T-cell (primary cell): ENCODE measurements around the gene ADGRF3. TPM values are rescaled to one million over a fixed set of nuclear protein-coding genes. Genes with fewer than 3 reads are reported as not detected.
"Not testable (repeated sequence)": the region's sequence is repeated elsewhere in the genome, so short reads cannot be mapped to it uniquely, and the experiment has no call there.

Experiments used
- ATAC-seq, 4 experiments: fragments of 200-7000 bp in 3 of 4; fragments of 150-1000 bp in 1 of 4; cut with Tn5 transposase; replicated peaks in 1 of 4; 1 replicate in 3 of 4; 2 replicates in 1 of 4; pipeline ENCODE4 v1.10.0; 2021; ENCODE audit warnings: moderate library complexity in 3 of 4, mild to moderate bottlenecking in 2 of 4, moderate number of reproducible peaks in 1 of 4
- CTCF ChIA-PET, 2 donors: fragments of 300-600 bp; sonication (Branson Sonifier 250); formaldehyde crosslinking; loops; one replicate each; lab custom pipeline; 2022; ENCODE audit warnings: antibody characterized with exemption in 2 of 2; lab: Charles Lee
- POLR2A ChIA-PET, 2 donors: fragments of 300-600 bp; sonication (Branson Sonifier 250); formaldehyde crosslinking; loops; one replicate each; lab custom pipeline; 2022; ENCODE audit warnings: antibody characterized with exemption in 2 of 2; lab: Charles Lee
- DNase-seq, 35 experiments: peaks; one replicate each; pipeline versions ENCODE4 v3.0.0 to v3.0.0-alpha.2; 2013 to 2023
- H3K27ac ChIP-seq: one replicate; pipeline ENCODE4 v1.5.1; 2013; ENCODE audit warnings: low read length
- H3K27me3 ChIP-seq, 2 experiments: replicated peaks in 1 of 2; 1 replicate in 1 of 2; 2 replicates in 1 of 2; pipeline versions ENCODE4 v1.6.1 to v1.7.0; 2013; ENCODE audit warnings: low read length in 1 of 2, mixed read lengths in 1 of 2; ENCODE audit not compliant: control insufficient read depth in 2 of 2, insufficient read depth in 2 of 2; ENCODE audit errors: extremely low read depth in 1 of 2
- H3K36me3 ChIP-seq, 2 donors: 1 replicate in 1 of 2; 2 replicates in 1 of 2; pipeline versions ENCODE4 v1.6.1 to v1.7.0; 2013; ENCODE audit warnings: low read length in 1 of 2; ENCODE audit not compliant: control insufficient read depth in 2 of 2, insufficient read depth in 1 of 2; ENCODE audit errors: extremely low read depth in 1 of 2
- H3K4me1 ChIP-seq, 2 experiments: 1 replicate in 1 of 2; 2 replicates in 1 of 2; pipeline versions ENCODE4 v1.6.1 to v1.7.0; 2013; ENCODE audit warnings: low read length in 2 of 2, mixed read lengths in 1 of 2; ENCODE audit not compliant: insufficient read depth in 2 of 2, control insufficient read depth in 1 of 2; ENCODE audit errors: extremely low read depth in 1 of 2
- H3K4me3 ChIP-seq, 2 donors: 1 replicate in 1 of 2; 2 replicates in 1 of 2; pipeline versions ENCODE4 v1.5.1 to v1.7.0; 2013; ENCODE audit warnings: mild to moderate bottlenecking in 2 of 2, low read length in 1 of 2, moderate library complexity in 1 of 2; ENCODE audit not compliant: control insufficient read depth in 1 of 2; ENCODE audit errors: extremely low read depth in 1 of 2
- H3K9me3 ChIP-seq: 2 replicates; pipeline ENCODE4 v1.7.0; 2013
- H3K27ac Mint-ChIP-seq, 2 donors: one replicate each; pipeline ENCODE4 v1.8.0; 2020 to 2021; ENCODE audit warnings: mild to moderate bottlenecking in 2 of 2, mixed read lengths in 2 of 2
- H3K27me3 Mint-ChIP-seq, 2 donors: one replicate each; pipeline ENCODE4 v1.8.0; 2021 to 2022; ENCODE audit warnings: mixed read lengths in 2 of 2
- H3K36me3 Mint-ChIP-seq: one replicate; pipeline ENCODE4 v1.8.0; 2021; ENCODE audit warnings: mixed read lengths
- H3K4me1 Mint-ChIP-seq, 3 donors: one replicate each; pipeline ENCODE4 v1.8.0; 2020 to 2022; ENCODE audit warnings: mixed read lengths in 3 of 3, mild to moderate bottlenecking in 1 of 3
- H3K4me3 Mint-ChIP-seq, 3 donors: one replicate each; pipeline ENCODE4 v1.8.0; 2020 to 2022; ENCODE audit warnings: mild to moderate bottlenecking in 3 of 3, mixed read lengths in 3 of 3, moderate library complexity in 3 of 3
- H3K9me3 Mint-ChIP-seq, 3 donors: one replicate each; pipeline ENCODE4 v1.8.0; 2020 to 2022; ENCODE audit warnings: mixed read lengths in 3 of 3
- WGBS: methylation state at CpG from one replicate; pipeline ENCODE4 v1.1.5; 2013; ENCODE audit warnings: missing lambda C conversion rate; ENCODE audit not compliant: insufficient coverage; 5-methylcytosine and 5-hydroxymethylcytosine counted together
- total RNA-seq, 35 experiments: library from RNA in 6 of 35; stranded (reverse) in 6 of 35; fragments of 120-200 nt in 1 of 35; gene quantifications; one replicate each; pipeline versions ENCODE4 v1.2.1 to v1.2.4 and lab custom pipeline; 2013 to 2026

ADGRF3 gene
- total RNA-seq, 5 donors from 2014 or later (not counting 1 experiment from before 2014, with no cell fraction given) = 1.3 to 3.4 (median 2.1) TPM

DNA sequence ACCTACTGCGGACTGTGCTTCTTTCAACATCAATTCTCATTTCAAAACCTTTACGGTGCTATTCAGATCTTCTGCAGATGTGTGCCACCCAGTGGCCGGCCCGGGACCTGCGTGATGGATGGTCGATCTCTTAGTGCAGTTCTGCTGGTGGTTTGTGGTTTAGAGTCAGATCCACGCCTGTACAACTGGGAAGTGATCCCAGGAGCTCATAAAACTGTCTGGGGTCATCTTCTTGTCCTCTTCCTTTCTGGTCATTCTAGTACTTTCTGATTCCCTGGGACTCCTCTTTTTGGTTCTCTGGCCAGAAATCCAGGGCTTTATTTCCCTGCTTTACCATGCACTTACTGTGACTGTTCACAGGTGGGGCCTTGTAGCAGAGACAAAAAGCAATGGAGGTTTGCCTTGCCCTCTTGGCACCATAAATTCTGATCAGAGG is 16.5 kb downstream of the ADGRF3 start:
- WGBS = 0% methylated on average over 3 of the region's 7 CpGs
- Mint-ChIP-seq H3K4me3 (no peak overlapping the region), H3K9me3 (no peaks in the 10 kb centered on the region), H3K4me1 (peaks cover 6 to 10% (median 10%) of the 10 kb centered on the region in 3 donors), H3K36me3 (no peaks in the 10 kb centered on the region), H3K27ac (no peak overlapping the region), H3K27me3 (no peaks in the 10 kb centered on the region)
- Histone ChIP-seq H3K36me3 (no peaks in the 10 kb centered on the region), H3K27ac (no peak overlapping the region), H3K27me3 (no peaks in the 10 kb centered on the region), H3K4me3 (no peak overlapping the region), H3K9me3 (no peaks in the 10 kb centered on the region), H3K4me1 (peaks cover 0 to 6% of the 10 kb centered on the region in 2 experiments)
- ChIA-PET CTCF (interaction anchor here (0.5 to 1.9 kb wide), 4 partner anchors 17 to 379 kb away, joined by 3 to 4 read pairs (median 4); no protein-coding TSS in a partner anchor), POLR2A (no interaction called here)
- ATAC-seq (peak; percentile 90 to 100 (median 98)), DNase-seq (peak; percentile 54 to 86 (median 78))

- 100% methylated on average over 2 of the region's 4 CpGs for WGBS
Measured at GRCh38 chr2:26329083-26329482, 17.5 kb downstream of the ADGRF3 start.

DNA sequence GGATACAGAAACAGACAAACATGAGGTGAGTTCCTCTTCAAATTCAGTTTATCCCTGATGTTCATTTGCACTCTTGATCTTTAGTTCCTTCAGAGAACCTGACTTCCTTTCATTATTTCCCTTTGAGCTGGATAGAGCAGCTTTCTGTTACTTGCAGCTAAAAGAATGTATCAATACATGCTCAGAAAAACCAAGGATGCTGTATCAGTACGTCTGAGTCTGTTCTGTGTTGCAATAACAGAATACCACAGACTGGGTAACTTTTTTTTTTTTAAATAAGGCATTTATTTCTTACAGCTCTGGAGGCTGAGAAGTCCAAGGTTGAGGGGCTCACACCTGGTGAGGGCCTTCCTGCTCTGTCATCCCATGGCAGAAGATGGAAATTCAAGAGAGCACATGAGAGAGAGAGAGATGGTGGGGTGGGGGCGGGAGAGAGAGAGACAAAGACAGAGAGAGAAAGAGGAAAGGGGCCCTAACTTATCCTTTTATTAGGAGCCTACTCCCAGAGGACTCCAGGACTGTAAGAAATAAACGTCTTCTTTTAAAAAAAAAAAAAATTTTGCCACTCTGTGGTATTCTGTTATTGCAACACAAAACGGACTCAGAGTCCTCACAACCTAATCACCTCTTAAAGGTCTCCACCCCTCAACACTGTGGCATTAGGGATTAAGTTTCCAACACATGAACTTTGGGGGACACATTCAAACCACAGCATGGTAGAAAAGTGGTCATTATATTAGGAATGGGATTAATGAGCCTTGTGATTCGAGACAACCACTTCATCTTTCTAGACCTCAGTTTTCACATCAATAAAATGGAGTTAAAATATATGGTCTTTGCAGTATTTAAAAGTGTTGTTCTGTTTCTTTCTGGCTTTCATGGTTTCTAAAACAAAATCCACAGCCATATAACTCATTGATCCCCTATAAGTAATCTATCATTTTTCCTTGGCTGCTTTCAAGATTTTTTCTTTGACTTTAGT is 19.0 kb downstream of the ADGRF3 start:
- Mint-ChIP-seq H3K4me1 (peaks cover 6 to 10% (median 8%) of the 10 kb centered on the region in 3 donors), H3K4me3 (no peak overlapping the region), H3K27ac (no peak overlapping the region), H3K9me3 (no peaks in the 10 kb centered on the region), H3K36me3 (no peaks in the 10 kb centered on the region), H3K27me3 (no peaks in the 10 kb centered on the region)
- H3K4me1 ChIP-seq = peaks cover 0 to 6% of the 10 kb centered on the region in 2 experiments
- H3K36me3 ChIP-seq = no peaks in the 10 kb centered on the region
- DNase-seq (no peak), ATAC-seq (no peak)
- WGBS = no CpG with 5 or more reads among the region's 5 CpGs
- no peak overlapping the region for H3K4me3 ChIP-seq
- ChIA-PET POLR2A (no interaction called here), CTCF (interaction anchor here (0.5 to 0.8 kb wide), 6 partner anchors 18 to 377 kb away, joined by 3 to 6 read pairs (median 3); partner anchors contain the start of gene SELENOI (in 1 of the 2))
- H3K27me3 ChIP-seq = no peaks in the 10 kb centered on the region
- no peaks in the 10 kb centered on the region for H3K9me3 ChIP-seq
- no peak overlapping the region for H3K27ac ChIP-seq

More at GRCh38 chr2:26329083-26329482, 17.5 kb downstream of the ADGRF3 start:
- ATAC-seq, H3K4me3 ChIP-seq, H3K27ac ChIP-seq, POLR2A ChIA-PET, H3K9me3 ChIP-seq, H3K27ac Mint-ChIP-seq, DNase-seq, H3K27me3 ChIP-seq, H3K9me3 Mint-ChIP-seq, H3K36me3 ChIP-seq, H3K4me3 Mint-ChIP-seq, CTCF ChIA-PET, H3K27me3 Mint-ChIP-seq, H3K36me3 Mint-ChIP-seq, H3K4me1 ChIP-seq: not testable (repeated sequence)
- peaks cover 6 to 10% (median 8%) of the 10 kb centered on the region in 3 donors for H3K4me1 Mint-ChIP-seq

- CTCF ChIA-PET = no interaction called here
- H3K27ac Mint-ChIP-seq = no peak overlapping the region
Measured at GRCh38 chr2:26326514-26326913, 20.1 kb downstream of the ADGRF3 start.

DNA sequence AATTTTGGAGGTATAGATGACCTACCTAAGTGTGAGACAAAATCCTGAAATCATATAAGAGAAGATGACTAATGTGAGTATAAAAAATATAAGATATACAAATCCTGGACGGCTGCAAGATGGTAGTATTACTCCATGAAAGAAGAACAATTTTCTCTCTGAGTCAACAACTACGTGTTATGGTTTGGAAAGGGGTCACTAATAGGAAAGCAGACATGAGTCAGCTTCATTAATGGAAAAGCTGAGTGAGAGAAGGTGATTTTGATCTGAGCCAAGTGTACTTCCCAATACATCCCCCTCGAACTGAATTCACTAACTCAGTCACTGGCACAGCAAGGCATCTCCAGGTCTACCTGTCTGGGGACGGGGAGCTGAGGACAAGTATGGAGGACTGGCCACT is 20.7 kb downstream of the ADGRF3 start:
- H3K27ac ChIP-seq = no peak overlapping the region
- CTCF ChIA-PET = interaction anchor here in 1 of 2 donors (0.6 kb wide), 1 partner anchor 123 kb away, joined by 3 read pairs; no protein-coding TSS in a partner anchor
- peaks cover 0 to 6% of the 10 kb centered on the region in 2 experiments for H3K4me1 ChIP-seq
- no peaks in the 10 kb centered on the region for H3K27me3 ChIP-seq
- ATAC-seq (no peak), DNase-seq (no peak)
- H3K4me3 Mint-ChIP-seq = no peak overlapping the region
- no peak overlapping the region for H3K4me3 ChIP-seq
- no peaks in the 10 kb centered on the region for H3K9me3 Mint-ChIP-seq
- H3K36me3 ChIP-seq = no peaks in the 10 kb centered on the region
- peaks cover 6 to 10% (median 8%) of the 10 kb centered on the region in 3 donors for H3K4me1 Mint-ChIP-seq
- 100% methylated on average over 1 of the region's 4 CpGs for WGBS
- no peak overlapping the region for H3K27ac Mint-ChIP-seq
- POLR2A ChIA-PET = interaction anchor here in 1 of 2 donors (0.5 kb wide), 1 partner anchor 23 kb away, joined by 5 read pairs; no protein-coding TSS in a partner anchor
- H3K36me3 Mint-ChIP-seq = no peaks in the 10 kb centered on the region
- H3K27me3 Mint-ChIP-seq = no peaks in the 10 kb centered on the region
- no peaks in the 10 kb centered on the region for H3K9me3 ChIP-seq

More at GRCh38 chr2:26326514-26326913, 20.1 kb downstream of the ADGRF3 start:
- Mint-ChIP-seq H3K27me3 (no peaks in the 10 kb centered on the region), H3K4me1 (peaks cover 6 to 10% (median 8%) of the 10 kb centered on the region in 3 donors), H3K4me3 (no peak overlapping the region), H3K36me3 (no peaks in the 10 kb centered on the region), H3K9me3 (no peaks in the 10 kb centered on the region)
- POLR2A ChIA-PET = no interaction called here
- no peak for DNase-seq
- ATAC-seq = no peak
- Histone ChIP-seq H3K27ac (no peak overlapping the region), H3K4me1 (peaks cover 0 to 6% of the 10 kb centered on the region in 2 experiments), H3K4me3 (no peak overlapping the region), H3K36me3 (no peaks in the 10 kb centered on the region), H3K9me3 (no peaks in the 10 kb centered on the region), H3K27me3 (no peaks in the 10 kb centered on the region)
- WGBS = no CpG with 5 or more reads among the region's 1 CpG

GRCh38 chr2:26324903-26325302 is 21.7 kb downstream of the ADGRF3 start:
- H3K4me3 Mint-ChIP-seq = no peak overlapping the region
- H3K9me3 Mint-ChIP-seq = no peaks in the 10 kb centered on the region
- no peaks in the 10 kb centered on the region for H3K9me3 ChIP-seq
- no CpG with 5 or more reads among the region's 3 CpGs for WGBS
- H3K4me1 Mint-ChIP-seq = peaks cover 3 to 5% (median 3%) of the 10 kb centered on the region in 3 donors
- no peak overlapping the region for H3K27ac ChIP-seq
- no peak for DNase-seq
- H3K4me1 ChIP-seq = peaks cover 0 to under 1% of the 10 kb centered on the region in 2 experiments
- CTCF ChIA-PET = no interaction called here
- ATAC-seq = no peak
- no peak overlapping the region for H3K4me3 ChIP-seq
- no peaks in the 10 kb centered on the region for H3K36me3 ChIP-seq
- H3K27ac Mint-ChIP-seq = no peak overlapping the region
- H3K27me3 Mint-ChIP-seq = no peaks in the 10 kb centered on the region
- POLR2A ChIA-PET = no interaction called here
- no peaks in the 10 kb centered on the region for H3K36me3 Mint-ChIP-seq
- no peaks in the 10 kb centered on the region for H3K27me3 ChIP-seq
